ENCODE data around the gene GDI1.
"Not testable (repeated sequence)": the region's sequence is repeated elsewhere in the genome, so short reads cannot be mapped to it uniquely, and the experiment has no call there.

GDI1 gene

DNA sequence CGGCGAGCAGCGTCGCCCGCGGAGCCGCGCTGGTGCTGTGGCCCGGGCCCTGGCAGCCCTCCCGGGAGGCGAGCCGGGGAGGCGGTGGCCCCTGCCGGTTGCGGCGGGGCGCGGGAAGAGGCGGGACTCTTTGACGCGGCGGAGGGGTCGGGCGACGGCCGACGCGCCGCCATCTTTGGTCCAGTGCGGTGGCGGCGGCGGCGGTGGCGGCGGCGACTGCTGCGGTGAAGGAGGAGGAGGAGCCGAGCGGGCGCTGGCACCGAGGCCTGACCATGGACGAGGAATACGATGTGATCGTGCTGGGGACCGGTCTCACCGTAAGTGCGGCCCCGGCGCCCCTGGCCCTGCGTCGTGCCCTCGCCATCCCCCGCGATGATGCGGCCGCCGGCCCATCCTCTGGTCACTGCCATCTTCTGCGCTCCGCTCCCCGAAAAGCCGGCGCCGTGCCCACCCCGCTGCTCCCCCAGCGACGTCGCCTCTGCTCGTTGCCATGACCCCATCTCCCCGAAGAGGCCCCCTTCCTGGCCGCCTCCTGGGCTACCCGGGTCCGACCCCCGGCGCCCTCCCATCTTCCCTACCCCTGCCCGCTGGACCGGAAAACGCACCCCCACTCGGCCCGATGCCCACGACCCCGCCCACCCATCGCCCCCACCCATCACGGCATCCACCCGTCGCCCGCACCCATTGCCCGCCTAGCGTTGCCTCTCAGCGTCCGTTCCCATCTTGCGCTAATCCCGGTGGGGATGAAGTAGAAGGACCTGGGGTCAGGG lies at the start of gene GDI1:
Gene GDI1 (plus strand): TSS at position 172 of the 770 bp plus-strand sequence. CDS start 101 bp downstream, at position 273.
- peak; percentile 54 for DNase-seq (ENCODE audit: extremely low spot score)
- ChIA-PET CTCF (no interaction called here), POLR2A (interaction anchor here (0.6 kb wide), 1 partner anchor 26 kb away, joined by 4 read pairs; no protein-coding TSS in a partner anchor)
- TF ChIP-seq CTCF (IDR thresholded peaks at IDR 0.05; ENCODE audit: control extremely low read depth, extremely low read depth, low read depth, missing control alignments): no peak

GRCh38 chrX:154388094-154388493 lies 48.9 kb upstream of the GDI1 start:
- POLR2A ChIA-PET; CTCF ChIA-PET; DNase-seq (ENCODE audit: extremely low spot score): not testable (repeated sequence)

GRCh38 chrX:154388649-154389048 lies 48.3 kb upstream of the GDI1 start:
- CTCF ChIA-PET; DNase-seq (ENCODE audit: extremely low spot score); POLR2A ChIA-PET: not testable (repeated sequence)

DNA sequence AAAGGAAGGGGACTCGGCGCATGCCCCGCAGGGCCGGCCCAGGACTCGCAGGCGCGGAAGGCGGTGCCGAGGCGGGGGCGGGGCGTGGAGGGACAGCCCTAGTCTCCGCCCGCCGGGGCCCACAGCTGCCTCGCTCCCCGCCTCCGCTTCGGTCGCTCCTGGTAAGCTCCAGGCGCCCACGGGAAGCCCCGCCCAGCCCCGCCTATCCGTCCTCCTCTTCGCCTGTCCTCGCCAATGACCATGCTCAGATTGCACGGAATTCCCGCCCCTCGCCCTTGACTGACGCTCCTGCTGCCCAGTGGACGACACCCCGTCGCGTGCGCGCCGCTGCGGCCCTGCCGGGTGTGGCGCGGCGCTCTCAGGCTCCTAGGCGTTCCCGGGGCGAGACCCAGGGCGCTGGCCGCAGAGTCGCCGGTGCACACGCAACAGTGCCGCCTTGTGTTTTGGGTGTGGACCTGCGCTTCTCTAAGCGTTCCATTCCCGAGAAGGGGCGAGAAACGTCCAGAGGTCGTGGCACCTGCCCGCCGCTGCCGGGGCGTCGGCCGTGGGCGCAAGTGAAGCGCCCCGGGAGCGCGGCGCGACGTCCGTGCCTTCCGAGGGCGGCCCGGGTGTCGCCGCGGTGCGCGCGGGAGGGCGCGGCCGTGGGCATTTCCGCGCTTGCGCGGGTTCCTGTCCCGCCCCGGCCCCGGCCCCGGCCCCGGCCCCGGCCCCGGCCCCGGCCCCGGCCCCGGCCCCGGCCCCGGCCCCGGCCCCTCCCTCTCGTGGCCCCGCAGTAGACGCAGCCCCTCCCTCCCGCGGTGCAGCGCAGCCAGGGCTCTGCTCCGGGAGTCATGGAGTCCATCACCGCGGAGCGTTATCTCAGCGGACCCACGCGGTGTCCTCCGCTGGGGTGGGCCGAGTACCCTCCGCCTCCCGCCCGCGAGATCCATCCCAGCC lies 46.9 kb upstream of the GDI1 start:
- POLR2A ChIA-PET; DNase-seq (ENCODE audit: extremely low spot score); CTCF ChIA-PET: not testable (repeated sequence)

DNA sequence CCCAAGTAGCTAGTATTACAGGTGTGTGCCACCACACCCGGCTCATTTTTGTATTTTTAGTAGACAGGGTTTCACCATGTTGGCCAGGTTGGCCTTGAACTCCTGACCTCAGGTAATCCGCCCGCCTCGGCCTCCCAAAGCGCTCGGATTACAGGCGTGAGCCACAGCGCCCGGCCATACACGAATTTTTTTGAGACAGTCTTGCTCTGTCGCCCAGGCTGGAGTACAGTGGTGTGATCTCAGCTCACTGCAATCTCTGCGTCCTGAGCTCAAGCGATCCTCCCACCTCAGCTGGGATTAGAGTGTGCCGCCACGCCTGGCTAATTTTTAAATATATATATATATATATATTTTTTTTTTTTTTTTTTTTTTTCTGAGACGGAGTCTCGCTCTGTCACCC lies 40.6 kb upstream of the GDI1 start:
- CTCF ChIA-PET; DNase-seq (ENCODE audit: extremely low spot score); POLR2A ChIA-PET: not testable (repeated sequence)

DNA sequence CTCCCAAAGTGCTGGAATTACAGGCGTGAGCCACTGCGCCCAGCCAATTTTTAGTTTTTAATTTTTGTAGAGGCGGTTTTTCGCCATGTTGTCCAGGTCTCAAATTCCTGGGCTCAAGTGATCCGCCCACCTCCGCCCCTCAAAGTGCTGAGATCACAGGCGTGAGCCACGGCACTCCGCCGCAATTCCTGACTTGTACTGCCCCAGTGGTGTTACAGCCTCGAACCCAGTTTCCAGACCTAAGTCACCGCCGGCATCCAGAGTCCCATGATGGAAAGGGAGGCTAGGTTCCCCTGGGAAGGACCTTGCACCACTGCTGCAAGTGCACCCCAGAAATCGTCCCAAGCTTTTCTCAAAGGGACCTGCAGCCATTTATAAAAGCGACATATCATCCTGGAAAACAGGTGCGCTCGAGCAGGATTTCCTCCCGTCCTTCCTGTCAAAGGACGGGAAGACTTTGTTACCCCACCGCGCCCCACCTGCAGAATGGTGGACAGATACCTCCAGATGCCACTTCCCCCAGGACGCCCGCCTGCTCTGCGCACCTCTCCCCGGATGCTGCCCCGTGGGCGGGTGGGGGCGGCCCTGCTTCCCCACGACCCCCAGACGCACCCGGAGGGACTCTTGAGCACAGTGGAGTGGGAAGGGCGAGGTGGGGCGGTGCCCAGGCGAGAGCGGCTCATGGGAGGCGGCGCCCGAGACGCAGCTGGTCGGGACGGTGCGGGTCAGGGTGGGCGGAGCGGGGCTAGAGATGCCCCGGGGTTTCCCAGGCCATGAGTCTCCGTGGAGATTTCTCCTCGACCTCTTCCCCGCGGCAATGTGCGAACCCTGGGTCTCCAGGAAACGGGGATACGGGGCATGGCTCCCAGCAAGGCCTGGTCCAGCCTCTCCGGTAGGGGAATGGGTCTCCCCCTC lies 39.7 kb upstream of the GDI1 start:
- TF ChIP-seq CTCF (IDR thresholded peaks at IDR 0.05; ENCODE audit: control extremely low read depth, extremely low read depth, low read depth, missing control alignments): no peak
- CTCF ChIA-PET: interaction anchor here (0.6 to 3.0 kb wide), 5 partner anchors 14 to 130 kb away, joined by 3 to 12 read pairs (median 4); partner anchors contain the start of genes FLNA, TAFAZZIN and UBL4A
- POLR2A ChIA-PET: interaction anchor here (1.0 to 1.1 kb wide), 3 partner anchors 14 to 26 kb away, joined by 3 to 4 read pairs (median 4); partner anchors contain the start of gene EMD
- peak; percentile 54 for DNase-seq (ENCODE audit: extremely low spot score)

DNA sequence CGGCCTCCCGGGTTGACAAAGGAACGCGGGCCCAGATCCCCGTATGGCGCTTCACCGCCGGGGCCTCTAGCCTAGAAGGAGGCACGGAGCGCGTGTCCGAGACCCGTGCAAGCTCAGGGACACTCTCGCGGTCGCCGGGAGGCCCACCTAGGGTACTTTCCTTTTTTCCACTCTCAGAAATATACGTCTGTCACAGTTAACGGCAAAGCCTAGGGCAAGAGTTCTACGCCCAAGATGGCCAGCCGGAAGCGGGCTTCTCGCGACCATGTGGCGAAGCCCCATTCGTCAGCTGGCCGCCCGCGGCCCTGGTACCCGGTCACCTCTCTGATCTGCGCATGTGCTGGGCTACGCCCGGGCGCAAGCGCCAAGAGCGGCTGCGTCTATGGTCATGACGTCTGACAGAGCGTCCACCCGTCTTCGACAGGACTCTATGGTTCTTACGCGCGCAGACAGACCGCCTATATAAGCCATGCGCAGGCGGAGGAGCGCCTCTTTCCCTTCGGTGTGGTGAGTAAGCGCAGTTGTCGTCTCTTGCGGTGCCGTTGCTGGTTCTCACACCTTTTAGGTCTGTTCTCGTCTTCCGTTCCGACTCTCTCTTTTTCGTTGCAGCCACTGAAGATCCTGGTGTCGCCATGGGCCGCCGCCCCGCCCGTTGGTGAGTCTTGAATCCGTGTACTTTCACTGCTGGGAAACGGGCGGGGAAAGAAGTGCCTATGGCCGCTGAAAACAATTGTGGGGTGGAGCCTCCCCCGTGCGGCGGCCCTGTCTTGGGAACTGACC lies 38.9 kb upstream of the GDI1 start, which contains the start of gene RPL10:
Gene RPL10 (plus strand): TSS at position 490 of the 780 bp plus-strand sequence. CDS start 143 bp downstream, at position 633.
- POLR2A ChIA-PET: interaction anchor here (1.0 to 1.1 kb wide), 3 partner anchors 14 to 27 kb away, joined by 3 to 4 read pairs (median 4); partner anchors contain the start of gene EMD
- CTCF ChIA-PET: interaction anchor here (0.6 to 3.0 kb wide), 10 partner anchors 13 to 384 kb away, joined by 3 to 12 read pairs (median 4); partner anchors contain the start of genes EMD, FLNA, TAFAZZIN and UBL4A
- DNase-seq (ENCODE audit: extremely low spot score): peak; percentile 92
- TF ChIP-seq CTCF (IDR thresholded peaks at IDR 0.05; ENCODE audit: control extremely low read depth, extremely low read depth, low read depth, missing control alignments): no peak

Measured in GM10248 (cell line).